Upper lobe of left lung (tissue), 4 donors: Measurements from ENCODE around the gene NOP9.

Source experiments
- CTCF ChIP-seq, 6 experiments: fragments of 450-650 bp in 4 of 6; fragments of 200-600 bp in 2 of 6; sonication (generic) in 2 of 6; IDR thresholded peaks; one replicate each; pipeline ENCODE4 v1.5.1; 2016 to 2019; ENCODE audit warnings: antibody characterized with exemption in 6 of 6
- EP300 ChIP-seq, 4 donors: sonication (generic); formaldehyde crosslinking; IDR thresholded peaks; one replicate each; pipeline ENCODE4 v1.5.1; 2017; ENCODE audit warnings: antibody characterized with exemption in 4 of 4, control low read depth in 2 of 4

- TF ChIP-seq CTCF (IDR thresholded peaks at IDR 0.05) = no peak
- TF ChIP-seq EP300 (IDR thresholded peaks at IDR 0.05) = no peak
These were observed 43.5 kb upstream of the NOP9 start for GRCh38 chr14:24255931-24256711.
